A549 (cell line): ENCODE measurements around the gene SSU72. TPM values are rescaled to one million over a fixed set of nuclear protein-coding genes. Genes with fewer than 3 reads are reported as not detected.

Experiments used
- ATAC-seq, 2 experiments: fragments of 200-7000 bp in 1 of 2; fragments of >200 bp in 1 of 2; cut with Nextera tagmentation in 1 of 2; cut with Tn5 transposase in 1 of 2; 3 replicates each; pipeline versions ENCODE4 v1.8.0 to v1.9.1; 2018 to 2020; ENCODE audit warnings: mild to moderate bottlenecking in 1 of 2, moderate library complexity in 1 of 2
- CTCF ChIA-PET: fragments of 300-600 bp; sonication (Branson Sonifier 250); formaldehyde crosslinking; extraction: SDS; loops from one replicate; lab custom pipeline; 2021; ENCODE audit warnings: antibody characterized with exemption, inconsistent platforms; lab: Yijun Ruan, JAX
- POLR2A ChIA-PET: fragments of 350-600 bp; formaldehyde crosslinking; extraction: SDS; loops from one replicate; lab custom pipeline; 2021; ENCODE audit warnings: antibody characterized with exemption, inconsistent platforms; lab: Yijun Ruan, JAX
- DNase-seq, 2 experiments: peaks; one replicate each; pipeline versions ENCODE4 v3.0.0 to v3.0.0-alpha.2; 2011 to 2016; ENCODE audit warnings: low read depth in 1 of 2, low spot score in 1 of 2
- FAIRE-seq: peaks from 2 replicates; lab custom pipeline; 2011; peaks lifted over from hg19 to GRCh38; lab: Jason Lieb, UNC
- H3K27ac ChIP-seq, 2 experiments: fragments of >200 bp; sonication (Bioruptor Twin); formaldehyde crosslinking; 3 replicates each; pipeline ENCODE4 v1.5.1; 2016 to 2017
- H3K4me1 ChIP-seq: fragments of >200 bp; sonication (Bioruptor Twin); formaldehyde crosslinking; 3 replicates; pipeline ENCODE4 v1.6.1; 2016
- H3K4me2 ChIP-seq: fragments of >200 bp; sonication (Bioruptor Twin); formaldehyde crosslinking; 3 replicates; pipeline ENCODE4 v1.6.1; 2016
- H3K4me3 ChIP-seq: fragments of >200 bp; sonication (Bioruptor Twin); formaldehyde crosslinking; 3 replicates; pipeline ENCODE4 v1.5.1; 2016
- H3K9me3 ChIP-seq: fragments of >200 bp; sonication (Bioruptor Twin); formaldehyde crosslinking; 3 replicates; pipeline ENCODE4 v1.6.1; 2016
- CBX2 ChIP-seq: fragments of 200-600 bp; sonication (generic); IDR thresholded peaks from 2 replicates; pipeline ENCODE4 v1.6.1; 2016; ENCODE audit warnings: low read depth, mild to moderate bottlenecking, borderline replicate concordance
- CEBPB ChIP-seq, 2 experiments: fragments of >200 bp in 1 of 2; sonication (Bioruptor Twin) in 1 of 2; formaldehyde crosslinking in 1 of 2; IDR thresholded peaks; 2 replicates each; pipeline ENCODE4 v1.6.1; 2012 to 2016
- EHF ChIP-seq: fragments of 250-450 bp; sonication (Bioruptor Pico); IDR thresholded peaks from 2 replicates; pipeline ENCODE4 v1.5.0; 2020; ENCODE audit warnings: mild to moderate bottlenecking
- FOSL2 ChIP-seq, 2 experiments: fragments of 450-650 bp in 1 of 2; fragments of >200 bp in 1 of 2; sonication (Bioruptor Twin) in 1 of 2; formaldehyde crosslinking; IDR thresholded peaks; 2 replicates each; pipeline versions ENCODE4 v1.5.0 to v1.6.1; 2016 to 2020; ENCODE audit warnings: mild to moderate bottlenecking in 1 of 2, moderate library complexity in 1 of 2
- FOXS1 ChIP-seq: fragments of 250-450 bp; sonication (Bioruptor Pico); IDR thresholded peaks from 2 replicates; pipeline ENCODE4 v1.5.0; 2020; ENCODE audit warnings: mild to moderate bottlenecking, moderate library complexity
- JUNB ChIP-seq: fragments of >200 bp; sonication (Bioruptor Twin); formaldehyde crosslinking; IDR thresholded peaks from 2 replicates; pipeline ENCODE4 v1.6.1; 2016
- KDM5A ChIP-seq: fragments of 200-600 bp; sonication (generic); IDR thresholded peaks from 2 replicates; pipeline ENCODE4 v1.6.1; 2016; ENCODE audit warnings: antibody characterized with exemption, mild to moderate bottlenecking
- MAFK ChIP-seq: fragments of 450-650 bp; IDR thresholded peaks from 2 replicates; pipeline ENCODE4 v1.6.1; 2014; ENCODE audit not compliant: partially characterized antibody
- MYC ChIP-seq: IDR thresholded peaks from 2 replicates; pipeline ENCODE4 v1.6.1; 2012; ENCODE audit warnings: mild to moderate bottlenecking, inconsistent platforms, low read length, improper control_type of control experiment, borderline replicate concordance
- NPAS2 ChIP-seq: fragments of 250-450 bp; sonication (Bioruptor Pico); IDR thresholded peaks from 2 replicates; pipeline ENCODE4 v1.8.0; 2022; ENCODE audit warnings: mild to moderate bottlenecking, moderate library complexity, borderline replicate concordance
- PHF8 ChIP-seq: fragments of 200-600 bp; sonication (generic); IDR thresholded peaks from 2 replicates; pipeline ENCODE4 v1.6.1; 2016; ENCODE audit warnings: low read depth, mild to moderate bottlenecking, antibody characterized with exemption, moderate library complexity, borderline replicate concordance
- POLR2A ChIP-seq: IDR thresholded peaks from 2 replicates; pipeline ENCODE4 v1.6.1; 2012; ENCODE audit warnings: mild to moderate bottlenecking, low read length
- POLR2AphosphoS2 ChIP-seq: conservative IDR thresholded peaks from 2 replicates; pipeline ENCODE4 v1.6.1; 2012; ENCODE audit warnings: low read length, improper control_type of control experiment, inconsistent platforms
- RARB ChIP-seq: fragments of 250-450 bp; sonication (Bioruptor Pico); IDR thresholded peaks from 2 replicates; pipeline ENCODE4 v1.8.0; 2021; ENCODE audit warnings: mild to moderate bottlenecking, moderate library complexity
- RCOR1 ChIP-seq: fragments of 150-350 bp; IDR thresholded peaks from 2 replicates; pipeline ENCODE4 v1.6.1; 2014; ENCODE audit warnings: antibody characterized with exemption, low read length, low read depth
- TP53 ChIP-seq: fragments of 250-450 bp; sonication (Bioruptor Pico); IDR thresholded peaks from 2 replicates; pipeline ENCODE4 v1.5.0; 2021; ENCODE audit warnings: mild to moderate bottlenecking, moderate library complexity
- ZFP36 ChIP-seq: fragments of 450-650 bp; IDR thresholded peaks from 2 replicates; pipeline ENCODE4 v1.6.1; 2014; ENCODE audit warnings: borderline replicate concordance; ENCODE audit not compliant: partially characterized antibody
- ZNF302 ChIP-seq: fragments of 250-450 bp; sonication (Bioruptor Pico); IDR thresholded peaks from 2 replicates; pipeline ENCODE4 v1.9.0; 2021; ENCODE audit warnings: inconsistent platforms, mild to moderate bottlenecking, moderate library complexity
- WGBS: methylation state at CpG from one replicate; pipeline ENCODE4 v1.1.6; 2017; ENCODE audit errors: missing lambda C conversion rate; 5-methylcytosine and 5-hydroxymethylcytosine counted together
- polyA plus RNA-seq, 4 experiments: library from polyadenylated mRNA; depleted of rRNA in 3 of 4; stranded (reverse); fragments of >200 nt; fragmentation: RNase III in 1 of 4; extraction: RNeasy Plus Mini Kit Qiagen cat#74134 plus additional on column Dnase treatment in 1 of 4; gene quantifications; 2 replicates in 3 of 4; 3 replicates in 1 of 4; pipeline ENCODE4 v1.2.3, GENCODE V29; 2011 to 2017
- TF ChIP-seq, protein P1 (sequence below): IDR thresholded peaks from 2 replicates; pipeline ENCODE4 v1.6.1; 2012; ENCODE audit warnings: low read depth, borderline replicate concordance
- TF ChIP-seq, protein P2 (sequence below): IDR thresholded peaks from 2 replicates; pipeline ENCODE4 v1.6.1; 2012

Gene SSU72
- polyA plus RNA-seq, 2 of the 4 experiments (the other 2 are of a cell fraction), result 75.3 to 101 TPM

DNA sequence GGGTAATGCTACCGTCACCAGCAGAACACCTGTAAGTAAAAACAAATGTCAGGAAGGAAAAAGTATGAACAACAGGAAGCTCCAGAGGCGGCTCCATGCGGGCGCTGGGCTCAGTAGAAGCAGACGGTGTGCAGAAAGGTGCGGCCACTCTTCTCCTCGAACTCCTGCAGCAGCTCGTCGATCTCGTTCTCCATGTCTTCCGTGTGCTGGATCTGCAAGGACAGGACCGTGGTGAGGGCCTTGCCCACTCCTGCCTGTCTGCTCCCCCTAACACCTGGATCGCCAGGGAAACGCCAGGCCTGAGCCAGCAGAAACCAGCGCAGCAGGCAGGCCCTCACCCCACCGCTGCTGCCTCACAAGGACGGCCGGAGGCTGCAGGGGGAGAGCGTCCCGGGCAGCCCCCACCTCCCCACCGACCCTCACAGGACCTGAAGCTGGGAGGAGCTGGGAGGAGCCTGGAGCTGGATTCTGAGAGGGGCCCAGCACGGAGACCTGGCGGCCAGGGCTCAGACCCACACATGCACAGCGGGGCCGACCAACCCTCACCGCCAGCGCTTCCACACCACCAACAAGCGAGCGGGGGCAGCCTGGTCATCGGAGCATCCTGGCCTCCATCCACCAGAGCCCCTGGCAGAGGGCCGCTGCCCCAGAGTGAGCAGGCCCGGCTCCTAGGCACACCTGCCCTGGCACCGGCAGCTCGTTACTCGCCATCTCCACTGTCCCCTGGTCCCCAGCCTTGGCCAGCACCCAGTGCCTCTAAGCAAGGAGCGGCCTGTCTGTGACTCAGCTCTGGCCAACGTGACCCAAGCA is 32.5 kb downstream of the SSU72 start:
- TF ChIP-seq, protein P1, sequence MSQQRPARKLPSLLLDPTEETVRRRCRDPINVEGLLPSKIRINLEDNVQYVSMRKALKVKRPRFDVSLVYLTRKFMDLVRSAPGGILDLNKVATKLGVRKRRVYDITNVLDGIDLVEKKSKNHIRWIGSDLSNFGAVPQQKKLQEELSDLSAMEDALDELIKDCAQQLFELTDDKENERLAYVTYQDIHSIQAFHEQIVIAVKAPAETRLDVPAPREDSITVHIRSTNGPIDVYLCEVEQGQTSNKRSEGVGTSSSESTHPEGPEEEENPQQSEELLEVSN, result no peak
- TF ChIP-seq POLR2AphosphoS2, result no peak
- no peak for TF ChIP-seq EHF (CRISPR knock-in tag)
- no peak for TF ChIP-seq KDM5A
- no peak for TF ChIP-seq PHF8
- no peak for TF ChIP-seq CEBPB (IDR thresholded peaks at IDR 0.05)
- TF ChIP-seq FOXS1 (CRISPR knock-in tag), result no peak
- TF ChIP-seq TP53 (CRISPR knock-in tag), result no peak
- no peak for TF ChIP-seq ZFP36
- TF ChIP-seq, all 56 proteins: peak for 0
- ChIA-PET CTCF (interaction anchor here (0.8 to 2.0 kb wide), 3 partner anchors 9 to 15 kb away, joined by 3 to 10 read pairs (median 3); no protein-coding TSS in a partner anchor), POLR2A (no interaction called here)
- no peak for ATAC-seq
- no peak overlapping the region for H3K4me3 ChIP-seq
- H3K27ac ChIP-seq, result no peak overlapping the region
- no peak overlapping the region for H3K4me2 ChIP-seq
- no peaks in the 10 kb centered on the region for H3K9me3 ChIP-seq
- no peak for FAIRE-seq
- DNase-seq, result no peak
- WGBS, result 91% methylated on average over 24 of the region's 37 CpGs
- no peaks in the 10 kb centered on the region for H3K4me1 ChIP-seq

DNA sequence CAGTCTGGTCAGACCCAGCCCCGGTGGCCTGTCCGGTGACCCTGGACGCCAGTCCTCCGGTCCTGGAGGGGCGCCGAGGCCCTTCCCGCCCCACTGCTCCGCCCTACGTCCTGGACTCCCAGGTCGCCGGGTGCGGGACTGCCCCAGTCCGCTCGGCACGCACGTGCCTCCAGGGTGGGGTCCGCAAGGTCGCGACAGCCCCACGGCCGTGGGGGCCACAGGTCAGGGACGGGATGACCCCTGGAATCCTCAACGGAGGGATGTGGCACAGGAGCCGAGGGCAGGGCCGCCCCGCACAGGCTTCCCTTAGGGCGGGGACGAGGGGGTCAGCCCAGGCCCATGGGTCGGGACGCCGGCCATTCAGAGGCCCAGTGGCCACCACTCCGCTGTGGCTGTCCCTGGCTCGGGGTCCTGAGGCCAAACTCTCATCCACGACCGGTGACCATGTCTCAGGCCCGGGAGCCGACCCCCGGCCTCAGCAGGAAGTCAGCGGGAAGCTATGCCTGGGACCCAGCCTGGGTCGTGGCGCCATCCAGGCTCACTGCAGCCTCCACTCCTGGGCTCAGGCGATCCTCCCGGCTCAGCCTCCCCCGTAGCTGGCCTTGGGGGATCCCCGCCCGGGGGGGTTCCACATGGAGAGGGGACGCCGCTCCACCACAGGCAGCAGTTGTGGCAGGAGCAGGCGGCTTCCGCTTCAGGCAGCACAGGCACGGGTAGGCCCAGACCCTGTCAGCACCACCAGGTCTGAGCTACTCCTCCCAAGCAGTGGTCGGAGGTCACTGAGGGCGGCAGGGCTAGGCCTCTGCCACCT is 33.6 kb downstream of the SSU72 start:
- H3K27ac ChIP-seq, result no peak overlapping the region
- no peak for FAIRE-seq
- no peak overlapping the region for H3K4me2 ChIP-seq
- no peak overlapping the region for H3K4me3 ChIP-seq
- no peak for ATAC-seq
- WGBS, result 96% methylated on average over 15 of the region's 53 CpGs
- DNase-seq, result no peak
- ChIA-PET CTCF (interaction anchor here (2.0 kb wide), 1 partner anchor 10 kb away, joined by 10 read pairs; no protein-coding TSS in a partner anchor), POLR2A (no interaction called here)
- no peaks in the 10 kb centered on the region for H3K9me3 ChIP-seq
- TF ChIP-seq JUNB (no peak), RARB (CRISPR knock-in tag) (no peak), PHF8 (no peak), NPAS2 (CRISPR knock-in tag) (no peak), CBX2 (no peak), MAFK (no peak), FOSL2 (IDR thresholded peaks at IDR 0.05) (no peak), FOSL2 (CRISPR knock-in tag; IDR thresholded peaks at IDR 0.05) (no peak), POLR2A (no peak), ZNF302 (no peak), MYC (no peak), RCOR1 (no peak)
- TF ChIP-seq, protein P2, sequence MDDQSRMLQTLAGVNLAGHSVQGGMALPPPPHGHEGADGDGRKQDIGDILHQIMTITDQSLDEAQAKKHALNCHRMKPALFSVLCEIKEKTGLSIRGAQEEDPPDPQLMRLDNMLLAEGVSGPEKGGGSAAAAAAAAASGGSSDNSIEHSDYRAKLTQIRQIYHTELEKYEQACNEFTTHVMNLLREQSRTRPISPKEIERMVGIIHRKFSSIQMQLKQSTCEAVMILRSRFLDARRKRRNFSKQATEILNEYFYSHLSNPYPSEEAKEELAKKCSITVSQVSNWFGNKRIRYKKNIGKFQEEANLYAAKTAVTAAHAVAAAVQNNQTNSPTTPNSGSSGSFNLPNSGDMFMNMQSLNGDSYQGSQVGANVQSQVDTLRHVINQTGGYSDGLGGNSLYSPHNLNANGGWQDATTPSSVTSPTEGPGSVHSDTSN, result no peak
- TF ChIP-seq, all 56 proteins: peak for 0
- H3K4me1 ChIP-seq, result no peaks in the 10 kb centered on the region
